Gastroesophageal sphincter (tissue), 3 donors: ENCODE data around the gene ENO2.

ENCODE experiments used
- CTCF ChIP-seq, 4 experiments: fragments of 200-600 bp in 2 of 4; fragments of 450-650 bp in 2 of 4; sonication (generic) in 1 of 4; IDR thresholded peaks; one replicate each; pipeline ENCODE4 v1.5.1; 2017 to 2019; ENCODE audit warnings: antibody characterized with exemption in 4 of 4, mild to moderate bottlenecking in 2 of 4, moderate library complexity in 2 of 4
- EP300 ChIP-seq: sonication (generic); formaldehyde crosslinking; IDR thresholded peaks from one replicate; pipeline ENCODE4 v1.6.1; 2017; ENCODE audit warnings: antibody characterized with exemption, mild to moderate bottlenecking

- TF ChIP-seq CTCF (IDR thresholded peaks at IDR 0.05) (no peak), EP300 (no peak)
Measured at GRCh38 chr12:6868211-6869048, 46.0 kb upstream of the ENO2 start.
